GM18951 (cell line): ENCODE data around the gene TWIST2.

Source experiments
- POLR2A ChIP-seq: IDR thresholded peaks from 4 replicates; pipeline ENCODE4 v1.6.1; 2011; ENCODE audit warnings: mild to moderate bottlenecking; ENCODE audit not compliant: insufficient read length, insufficient read depth; ENCODE audit errors: extremely low read depth
- in situ Hi-C: fragments of 300-500 bp; cut with MboI; formaldehyde crosslinking; loops from one replicate; pipeline ENCODE4 v1.12.0; 2022; ENCODE audit warnings: low sequenced_read_pairs, mixed read lengths, inconsistent platforms; ENCODE audit not compliant: unreplicated experiment

TWIST2 gene

DNA sequence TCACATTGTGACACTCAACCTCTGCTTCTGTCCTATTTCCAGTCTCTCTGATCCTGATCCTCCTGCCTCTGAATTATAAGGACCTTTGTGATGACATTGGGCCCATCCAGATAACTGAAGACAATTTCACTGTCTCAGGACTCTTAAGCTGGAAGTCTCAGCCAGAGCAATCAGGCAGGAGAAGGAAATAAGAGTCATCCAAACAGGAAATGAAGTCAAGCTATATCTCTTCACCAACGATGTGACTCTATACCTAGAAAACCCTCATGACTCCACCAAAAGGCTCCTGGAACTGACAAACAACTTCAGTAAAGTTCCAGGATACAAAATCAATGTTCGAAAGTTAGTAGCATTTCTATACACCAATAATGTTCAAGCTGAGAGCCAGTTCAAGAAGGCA, 29.3 kb upstream of the TWIST2 start:
- in situ Hi-C loops = no loop called here
- no peak for TF ChIP-seq POLR2A

DNA sequence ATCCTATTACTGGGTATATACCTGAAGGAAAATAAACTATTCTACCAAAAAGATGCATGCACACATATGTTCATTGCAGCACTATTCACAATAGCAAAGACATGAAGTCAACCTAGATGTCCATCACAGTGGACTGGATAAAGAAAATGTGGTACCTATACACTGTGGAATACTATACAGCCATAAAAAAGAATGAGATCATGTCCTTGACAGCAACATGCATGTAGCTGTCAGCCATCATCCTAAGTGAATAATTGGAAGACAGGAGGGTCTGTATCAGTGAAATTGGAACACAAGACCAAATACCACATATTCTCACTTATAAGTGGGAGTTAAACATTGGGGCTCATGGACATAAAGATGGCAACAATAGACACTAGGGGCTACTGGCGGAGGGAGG, 27.7 kb upstream of the TWIST2 start:
- TF ChIP-seq POLR2A = no peak
- in situ Hi-C loops = no loop called here

DNA sequence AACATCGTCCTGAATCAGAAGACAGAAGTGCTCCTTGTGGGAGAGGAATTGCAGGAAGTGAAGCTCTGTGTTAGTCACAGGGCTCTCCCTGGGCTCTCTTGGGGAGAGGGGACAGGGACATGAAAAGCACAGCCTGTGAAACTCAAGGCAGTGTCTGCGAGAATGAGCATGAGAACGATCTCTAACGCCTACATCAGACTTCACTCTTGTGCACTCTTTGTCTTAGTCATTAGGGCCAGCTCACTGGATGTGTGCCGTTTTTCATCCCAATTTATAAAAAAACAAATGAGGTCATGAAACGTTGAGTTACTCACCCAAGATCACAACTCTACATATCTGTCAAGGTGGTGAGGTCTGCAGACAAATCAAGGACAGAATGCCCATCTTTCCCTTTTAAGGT, 27.0 kb upstream of the TWIST2 start:
- in situ Hi-C loops = no loop called here
- no peak for TF ChIP-seq POLR2A

DNA sequence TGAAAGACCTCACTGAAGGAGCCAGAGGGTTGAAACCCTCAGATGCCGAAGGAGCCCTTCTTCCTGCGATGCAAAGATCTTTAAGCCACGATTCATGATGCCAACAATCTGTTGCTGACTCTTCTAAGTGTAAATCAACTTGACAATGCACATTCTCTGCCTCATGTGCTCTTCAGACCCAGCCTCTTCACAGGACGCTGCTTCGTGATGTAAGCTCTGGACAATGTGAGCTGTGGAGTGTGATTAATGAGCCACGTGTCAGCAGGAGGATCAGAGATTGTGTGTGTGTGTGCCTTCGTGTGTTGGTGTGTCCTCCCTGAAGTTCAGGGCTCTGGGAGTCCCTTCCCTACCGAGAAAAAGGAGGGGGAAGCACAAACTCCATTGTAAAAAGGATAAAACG, 26.5 kb upstream of the TWIST2 start:
- in situ Hi-C loops = no loop called here
- TF ChIP-seq POLR2A = no peak

DNA sequence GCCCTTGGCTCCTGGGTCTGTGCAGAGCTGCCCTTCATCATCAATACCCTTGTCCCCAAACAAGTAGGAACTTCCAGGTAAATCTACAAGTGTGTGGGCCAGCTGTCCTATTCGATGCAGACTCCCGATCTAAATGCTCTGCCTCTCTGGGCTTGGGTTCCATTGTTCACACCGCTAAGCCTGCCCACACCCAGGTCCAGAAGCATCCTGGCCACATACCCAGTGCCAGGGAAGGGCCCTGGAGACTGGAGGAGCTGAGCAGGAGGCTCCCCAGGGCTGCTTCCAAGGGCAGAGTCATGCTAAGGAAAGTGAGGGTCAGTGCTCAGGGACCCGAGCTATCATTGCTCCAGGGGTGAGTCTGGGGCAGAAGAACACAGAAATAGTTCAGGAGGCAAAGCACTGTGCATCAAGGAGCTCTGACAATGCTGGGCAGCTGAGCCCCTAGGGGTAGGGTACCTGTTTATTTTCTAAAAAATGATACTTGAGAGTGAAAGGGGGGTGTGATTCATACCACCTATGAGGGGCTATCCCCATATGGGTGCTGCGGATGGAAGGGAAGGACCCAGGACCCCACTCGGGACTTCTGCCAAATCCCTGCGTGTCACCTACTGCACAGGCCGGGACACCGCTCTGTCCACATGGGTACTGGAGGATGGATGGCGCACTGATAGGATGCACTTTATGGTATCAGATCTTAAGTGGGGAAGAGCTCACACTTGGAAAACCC, 25.8 kb upstream of the TWIST2 start:
- in situ Hi-C loops = no loop called here
- no peak for TF ChIP-seq POLR2A

DNA sequence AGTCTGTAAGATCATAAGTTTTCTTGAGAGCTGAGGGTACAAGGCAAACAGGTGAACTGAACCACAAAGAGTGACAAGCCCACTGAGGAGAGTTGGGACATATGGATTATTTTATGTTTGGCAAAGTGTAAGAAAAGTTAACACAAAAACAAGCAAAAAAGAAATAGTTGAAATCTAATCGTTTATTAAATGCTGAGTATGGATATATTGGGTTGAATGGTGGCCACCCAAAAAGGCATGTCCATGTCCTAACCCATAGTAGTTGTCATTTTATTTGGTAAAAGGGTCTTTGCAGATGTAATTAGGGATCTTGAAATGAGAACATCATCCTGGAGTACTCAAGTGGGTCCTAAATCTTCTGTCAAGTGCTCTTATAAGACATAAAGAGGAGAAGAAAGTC, 24.9 kb upstream of the TWIST2 start:
- no peak for TF ChIP-seq POLR2A
- in situ Hi-C loops = no loop called here

DNA sequence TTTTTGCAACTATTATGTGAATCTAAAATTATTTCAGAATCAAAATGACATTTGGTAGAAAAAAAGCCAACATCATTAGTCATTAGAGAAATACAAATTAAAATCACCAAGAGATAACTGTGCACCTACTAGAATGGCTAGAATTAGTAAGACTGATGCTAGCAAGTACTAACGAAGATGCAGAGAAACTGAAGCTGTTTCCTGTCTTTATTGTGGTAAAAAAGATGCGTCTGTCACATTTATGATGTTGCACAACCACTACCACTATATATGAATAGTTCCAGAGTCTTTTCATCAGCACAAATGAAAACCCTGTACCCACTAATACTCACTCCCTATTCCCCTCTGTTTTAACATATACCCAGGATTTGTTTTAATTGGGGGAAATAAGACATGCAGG, 16.7 kb upstream of the TWIST2 start:
- in situ Hi-C loops = no loop called here
- TF ChIP-seq POLR2A = no peak

DNA sequence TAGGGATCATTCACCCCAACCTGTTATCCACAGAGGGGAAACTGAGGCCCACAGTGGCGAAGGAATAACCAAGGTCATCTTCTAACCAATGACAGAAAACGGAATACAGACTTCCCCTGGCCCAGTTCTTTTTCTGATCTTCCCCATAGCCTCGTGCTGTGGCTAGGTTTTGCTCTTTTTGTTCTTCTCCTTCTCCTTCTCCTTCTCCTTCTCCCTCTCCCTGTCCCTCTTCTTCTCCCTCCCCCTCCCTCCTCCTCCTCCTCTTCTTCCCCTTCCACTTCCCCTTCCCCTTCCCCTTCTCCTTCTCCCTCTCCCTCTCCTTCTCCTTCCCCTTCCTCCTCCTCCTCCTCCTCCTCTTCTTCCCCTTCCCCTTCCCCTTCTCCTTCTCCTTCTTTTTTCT, 12.9 kb upstream of the TWIST2 start:
- TF ChIP-seq POLR2A = no peak
- in situ Hi-C loops = no loop called here

DNA sequence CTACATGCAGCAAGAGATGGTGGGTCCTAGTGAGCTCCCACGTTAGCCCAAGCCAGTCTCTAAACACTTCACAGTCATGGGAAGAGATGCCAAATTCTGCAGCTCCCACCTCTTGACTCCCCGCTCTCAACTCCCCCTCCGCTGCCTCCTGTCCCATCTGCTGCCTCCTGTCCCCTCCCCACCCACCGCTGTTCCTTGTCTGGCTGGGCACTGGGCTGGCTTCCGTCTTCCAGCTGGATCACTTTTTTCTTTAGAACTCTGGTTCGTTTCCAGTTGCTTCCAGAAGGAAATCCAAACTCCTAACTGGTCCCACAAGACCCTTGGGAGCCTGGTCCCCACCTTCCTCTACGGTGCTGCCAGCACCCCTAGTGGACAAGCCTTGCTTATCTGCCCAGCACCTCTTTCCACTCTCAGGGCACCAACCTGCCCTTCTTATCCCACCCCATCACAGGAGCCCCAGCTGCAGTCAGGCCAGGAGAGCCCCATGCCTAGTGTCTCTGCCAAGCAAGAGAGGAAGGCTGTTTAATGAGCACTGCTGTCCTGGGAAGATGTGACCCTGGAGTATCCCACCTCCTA, 12.1 kb upstream of the TWIST2 start:
- TF ChIP-seq POLR2A = no peak
- in situ Hi-C loops = no loop called here

DNA sequence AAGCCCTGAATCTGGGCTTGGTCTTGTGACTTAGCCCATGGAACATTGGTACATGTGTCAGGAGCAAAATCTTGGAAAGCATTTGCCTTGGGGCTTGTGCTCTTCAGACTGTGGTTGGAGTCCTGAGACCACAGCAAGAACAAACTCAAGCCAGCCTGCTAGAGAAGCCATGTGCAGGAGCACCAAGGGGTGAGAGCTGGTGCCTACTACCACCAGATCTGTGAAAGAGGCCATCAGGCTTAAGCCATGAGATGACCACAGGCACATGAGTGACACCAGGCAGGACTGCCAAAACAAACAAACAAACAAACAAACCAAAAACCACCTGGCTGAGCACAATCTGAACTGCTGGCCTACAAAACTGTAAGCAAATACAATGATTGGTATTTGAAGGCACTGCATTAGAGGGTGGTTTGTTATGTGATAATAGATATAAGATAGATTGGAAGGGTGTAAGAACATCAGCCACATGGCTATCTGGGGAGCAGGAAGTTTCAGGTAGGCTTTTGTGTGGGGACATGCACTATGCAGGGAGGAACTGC, 9.0 kb upstream of the TWIST2 start:
- TF ChIP-seq POLR2A = no peak
- in situ Hi-C loops = no loop called here

DNA sequence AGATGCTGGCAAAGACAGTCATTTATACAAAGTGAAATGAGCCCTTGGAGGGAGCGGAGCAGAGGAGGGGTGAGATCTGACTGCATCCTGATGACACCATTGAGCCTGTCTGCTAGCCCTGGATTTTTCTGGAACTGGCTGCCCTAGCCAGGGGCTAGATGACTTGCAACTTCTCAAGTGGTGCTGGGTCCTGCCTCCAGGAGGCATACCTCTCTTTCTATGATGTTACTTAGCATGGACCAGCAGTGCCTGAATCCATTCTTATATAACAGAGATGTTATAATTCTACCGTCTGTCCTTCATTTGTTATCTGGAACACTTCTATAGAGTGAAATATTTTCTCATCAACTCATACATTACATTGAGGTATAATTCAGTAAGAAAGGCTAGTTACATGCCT, 8.5 kb upstream of the TWIST2 start:
- in situ Hi-C loops = no loop called here
- TF ChIP-seq POLR2A = no peak

DNA sequence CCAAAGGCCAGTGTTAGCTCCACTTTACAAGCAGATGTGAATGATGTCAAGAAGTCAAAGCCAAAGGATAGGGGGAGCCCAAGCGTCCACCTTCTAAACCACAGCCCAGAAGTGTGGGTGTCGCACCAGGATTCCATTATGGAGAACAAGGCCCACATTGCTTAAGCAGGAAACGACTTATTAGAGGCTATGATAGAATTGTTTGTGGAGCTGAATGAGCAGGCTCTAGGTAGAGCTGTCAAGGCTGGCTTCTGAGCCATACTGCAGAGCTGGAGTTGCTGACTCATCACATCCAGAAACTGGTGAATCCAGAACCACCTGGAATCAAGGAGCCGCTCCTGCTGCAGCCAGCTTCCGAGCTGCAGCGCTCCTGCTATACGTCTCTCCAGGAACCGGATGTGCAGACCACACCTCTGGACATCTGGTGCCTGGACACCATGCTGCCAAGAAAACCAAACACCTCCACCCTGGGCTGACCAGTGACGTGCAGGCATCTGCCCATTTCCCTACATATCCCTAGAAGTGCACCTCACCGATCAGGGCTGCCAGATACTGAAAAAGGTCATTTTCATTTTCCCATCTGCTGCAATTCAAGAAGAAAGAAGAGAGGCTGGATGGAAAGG, 6.2 kb upstream of the TWIST2 start:
- in situ Hi-C loops = no loop called here
- TF ChIP-seq POLR2A = no peak

DNA sequence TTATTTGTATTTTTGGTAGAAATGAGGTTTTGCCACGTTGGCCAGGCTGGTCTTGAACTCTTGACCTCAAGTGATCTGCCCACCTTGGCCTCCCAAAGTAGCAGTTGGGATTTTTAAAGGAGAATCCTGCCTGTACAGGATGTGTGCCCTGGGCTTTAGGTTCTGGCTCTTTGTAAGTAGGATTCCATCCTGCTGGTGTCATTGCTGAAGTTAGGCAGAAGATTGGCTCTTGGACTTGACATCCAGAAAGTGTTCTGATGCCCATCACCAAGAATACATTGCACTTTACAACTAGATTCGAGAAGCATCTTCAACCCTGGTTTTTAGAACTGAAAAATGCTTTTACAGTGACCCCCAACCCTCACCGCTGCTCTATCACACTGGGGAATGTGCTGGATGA, 4.4 kb upstream of the TWIST2 start:
- TF ChIP-seq POLR2A = no peak
- in situ Hi-C loops = no loop called here
